Uterus (tissue), 2 donors: ENCODE data around the gene ECPAS.

Experiments
- POLR2A ChIP-seq, 2 donors: fragments of 450-650 bp; IDR thresholded peaks; one replicate each; pipeline ENCODE4 v1.6.1; 2016; ENCODE audit warnings: antibody characterized with exemption in 2 of 2, mild to moderate bottlenecking in 1 of 2, moderate library complexity in 1 of 2
- TF ChIP-seq, protein P1 (sequence below), 4 experiments: fragments of 200-600 bp in 2 of 4; fragments of 450-650 bp in 2 of 4; sonication (generic) in 2 of 4; IDR thresholded peaks; one replicate each; pipeline ENCODE4 v1.5.1; 2016 to 2019; ENCODE audit warnings: antibody characterized with exemption in 4 of 4, mild to moderate bottlenecking in 2 of 4, moderate library complexity in 1 of 4

DNA sequence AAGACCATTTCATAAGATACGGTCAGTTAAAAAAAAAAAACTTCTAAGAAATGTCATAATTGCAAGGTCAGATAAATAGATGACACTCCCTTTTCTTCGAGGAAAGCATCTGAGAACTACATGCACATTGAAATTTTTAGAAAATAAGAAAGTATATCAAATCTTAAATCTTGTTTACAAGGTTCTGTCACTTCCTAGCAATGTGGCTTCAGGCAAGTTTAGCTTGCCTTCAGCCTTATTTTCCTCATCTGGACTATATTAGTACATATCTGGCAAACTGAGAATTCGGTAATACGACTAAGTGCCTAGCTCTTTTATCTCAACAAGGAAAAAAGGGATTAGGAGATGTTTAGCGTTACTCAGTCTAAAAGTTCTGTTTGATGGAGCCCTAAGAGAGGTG is 121.7 kb downstream of the ECPAS start:
- TF ChIP-seq, protein P1, sequence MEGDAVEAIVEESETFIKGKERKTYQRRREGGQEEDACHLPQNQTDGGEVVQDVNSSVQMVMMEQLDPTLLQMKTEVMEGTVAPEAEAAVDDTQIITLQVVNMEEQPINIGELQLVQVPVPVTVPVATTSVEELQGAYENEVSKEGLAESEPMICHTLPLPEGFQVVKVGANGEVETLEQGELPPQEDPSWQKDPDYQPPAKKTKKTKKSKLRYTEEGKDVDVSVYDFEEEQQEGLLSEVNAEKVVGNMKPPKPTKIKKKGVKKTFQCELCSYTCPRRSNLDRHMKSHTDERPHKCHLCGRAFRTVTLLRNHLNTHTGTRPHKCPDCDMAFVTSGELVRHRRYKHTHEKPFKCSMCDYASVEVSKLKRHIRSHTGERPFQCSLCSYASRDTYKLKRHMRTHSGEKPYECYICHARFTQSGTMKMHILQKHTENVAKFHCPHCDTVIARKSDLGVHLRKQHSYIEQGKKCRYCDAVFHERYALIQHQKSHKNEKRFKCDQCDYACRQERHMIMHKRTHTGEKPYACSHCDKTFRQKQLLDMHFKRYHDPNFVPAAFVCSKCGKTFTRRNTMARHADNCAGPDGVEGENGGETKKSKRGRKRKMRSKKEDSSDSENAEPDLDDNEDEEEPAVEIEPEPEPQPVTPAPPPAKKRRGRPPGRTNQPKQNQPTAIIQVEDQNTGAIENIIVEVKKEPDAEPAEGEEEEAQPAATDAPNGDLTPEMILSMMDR (IDR thresholded peaks at IDR 0.05), result no peak
- no peak for TF ChIP-seq POLR2A (IDR thresholded peaks at IDR 0.05)
